Heart left ventricle (tissue), 16 donors: Measurements from ENCODE around the gene NPL. TPM values are rescaled to one million over a fixed set of nuclear protein-coding genes. Genes with fewer than 3 reads are reported as not detected.

ENCODE experiments used
- ATAC-seq, 4 donors: fragments of 200-7000 bp; cut with Tn5 transposase; one replicate each; pipeline ENCODE4 v1.9.1; 2020 to 2022; ENCODE audit warnings: moderate library complexity in 4 of 4, mild to moderate bottlenecking in 3 of 4, moderate number of reproducible peaks in 1 of 4
- DNase-seq, 5 donors: peaks; one replicate each; pipeline ENCODE4 v3.0.0-alpha.2; 2020
- H3K27ac ChIP-seq, 12 donors: fragments of 200-600 bp; sonication (generic) in 4 of 12; one replicate each; pipeline versions ENCODE4 v1.5.0 to v1.8.0; 2016 to 2022; ENCODE audit warnings: mild to moderate bottlenecking in 2 of 12
- H3K27me3 ChIP-seq, 9 donors: fragments of 200-600 bp; sonication (generic) in 2 of 9; one replicate each; pipeline versions ENCODE4 v1.5.1 to v1.8.0; 2016 to 2022; ENCODE audit warnings: mild to moderate bottlenecking in 3 of 9
- H3K36me3 ChIP-seq, 9 donors: fragments of 200-600 bp; sonication (generic) in 2 of 9; one replicate each; pipeline versions ENCODE4 v1.5.0 to v1.8.0; 2018 to 2022; ENCODE audit warnings: mild to moderate bottlenecking in 2 of 9
- H3K4me1 ChIP-seq, 12 donors: fragments of 200-600 bp; sonication (generic) in 4 of 12; one replicate each; pipeline versions ENCODE4 v1.5.0 to v1.8.0; 2016 to 2022; ENCODE audit warnings: mild to moderate bottlenecking in 3 of 12
- H3K4me3 ChIP-seq, 12 donors: fragments of 200-600 bp; sonication (generic) in 4 of 12; one replicate each; pipeline versions ENCODE4 v1.5.0 to v1.8.0; 2017 to 2022; ENCODE audit warnings: mild to moderate bottlenecking in 9 of 12, moderate library complexity in 4 of 12
- H3K9me3 ChIP-seq, 12 donors: fragments of 200-600 bp; sonication (generic) in 4 of 12; one replicate each; pipeline versions ENCODE4 v1.5.0 to v1.8.0; 2016 to 2022; ENCODE audit warnings: mild to moderate bottlenecking in 1 of 12
- POLR2A ChIP-seq, 2 donors: fragments of 450-650 bp; IDR thresholded peaks; one replicate each; pipeline ENCODE4 v1.6.1; 2017; ENCODE audit warnings: antibody characterized with exemption in 2 of 2, mild to moderate bottlenecking in 2 of 2, moderate library complexity in 2 of 2
- WGBS, 4 donors: extraction: QIAGEN DNeasy Blood & Tissue Kit in 2 of 4; methylation state at CpG; one replicate each; pipeline versions ENCODE4 v1.1.5 to v1.1.7; 2013 to 2018; 5-methylcytosine and 5-hydroxymethylcytosine counted together
- intact Hi-C, 10 donors: fragments of 100-400 bp; cut with DNase I; formaldehyde crosslinking; loops; one replicate each; pipeline versions ENCODE4 v1.11.1 to v1.14.2; 2022
- polyA plus RNA-seq, 2 donors: library from polyadenylated mRNA; stranded (reverse); fragments of 200-250 nt; gene quantifications; one replicate each; pipeline ENCODE4 v1.2.3, GENCODE V29; 2013
- total RNA-seq, 9 donors: library from RNA; depleted of rRNA in 2 of 9; stranded (reverse); fragments of >200 nt in 2 of 9; fragmentation: NEBNext Ultra II Directional in 3 of 9; extraction: Animal tissue kit (Norgen Biotek cat#: 25700) in 3 of 9; gene quantifications; one replicate each; pipeline versions ENCODE4 v1.1.0 to v1.2.4, GENCODE V29; 2016 to 2023
- TF ChIP-seq, protein P1 (sequence below), 12 donors: fragments of 200-600 bp; sonication (generic) in 4 of 12; IDR thresholded peaks; one replicate each; pipeline versions ENCODE4 v1.5.0 to v1.8.0; 2018 to 2022; ENCODE audit warnings: antibody characterized with exemption in 12 of 12, mild to moderate bottlenecking in 5 of 12
- donor health status: ischemic (EF 13 %, LVEDD 7.1; RV severe dilation, severe dysfunction).
- donor health status: healthy with polysubstance abuse.
- donor health status: DM: no; HTN: yes; CAD: no.
- donor health status: DM: no; HTN: no; CAD: no.
- donor health status: ischemic (EF 25% LVEDD 6.9; RV normal size, moderate dysfunction).
- donor health status: ischemic (EF 25% LVEDD 5.7; RV mildly dilated, moderate dysfunction).
- donor health status: healthy.
- donor health status: DM: yes; HTN: yes; CAD: no.
- donor health status: ischemic (EF 35%, LVEDD 5.7; RV mildly dilated, moderate dysfunction).
- donor health status: nonischemic (EF 11% LVEDD 7.7; RV severe dilation, severe dysfunction).
- donor health status: DM: yes; HTN: yes; CAD: no.
- donor health status: PGD.
- donor health status: ischemic (EF 29% LVEDD 5.4; RV normal size, mild dysfunction).
- donor health status: nonischemic (EF 23%, LVEDD 6.1; RV moderate dilation, normal function).

Gene NPL
- total and polyA plus RNA-seq, 11 donors: 1.4 to 62.7 (median 2.9) TPM

- Histone ChIP-seq H3K27me3 (no peaks in the 10 kb centered on the region), H3K36me3 (no peaks in the 10 kb centered on the region), H3K27ac (no peak overlapping the region), H3K4me1 (peaks cover 0 to 10% (median 0%) of the 10 kb centered on the region in 12 donors), H3K9me3 (no peaks in the 10 kb centered on the region), H3K4me3 (no peak overlapping the region)
- ATAC-seq: no peak
- WGBS, 4 donors: 73 to 79% (median 76%) methylated on average over 2 of the region's 2 CpGs
- no peak for DNase-seq
- intact Hi-C loops: loop anchor here in 8 of 10 donors (1.0 to 10.0 kb wide), 8 partner anchors 106 to 701 kb away; partner anchors contain the start of gene RGSL1 (in 1 of the 8)
- TF ChIP-seq POLR2A (IDR thresholded peaks at IDR 0.05): no peak
- TF ChIP-seq, protein P1, sequence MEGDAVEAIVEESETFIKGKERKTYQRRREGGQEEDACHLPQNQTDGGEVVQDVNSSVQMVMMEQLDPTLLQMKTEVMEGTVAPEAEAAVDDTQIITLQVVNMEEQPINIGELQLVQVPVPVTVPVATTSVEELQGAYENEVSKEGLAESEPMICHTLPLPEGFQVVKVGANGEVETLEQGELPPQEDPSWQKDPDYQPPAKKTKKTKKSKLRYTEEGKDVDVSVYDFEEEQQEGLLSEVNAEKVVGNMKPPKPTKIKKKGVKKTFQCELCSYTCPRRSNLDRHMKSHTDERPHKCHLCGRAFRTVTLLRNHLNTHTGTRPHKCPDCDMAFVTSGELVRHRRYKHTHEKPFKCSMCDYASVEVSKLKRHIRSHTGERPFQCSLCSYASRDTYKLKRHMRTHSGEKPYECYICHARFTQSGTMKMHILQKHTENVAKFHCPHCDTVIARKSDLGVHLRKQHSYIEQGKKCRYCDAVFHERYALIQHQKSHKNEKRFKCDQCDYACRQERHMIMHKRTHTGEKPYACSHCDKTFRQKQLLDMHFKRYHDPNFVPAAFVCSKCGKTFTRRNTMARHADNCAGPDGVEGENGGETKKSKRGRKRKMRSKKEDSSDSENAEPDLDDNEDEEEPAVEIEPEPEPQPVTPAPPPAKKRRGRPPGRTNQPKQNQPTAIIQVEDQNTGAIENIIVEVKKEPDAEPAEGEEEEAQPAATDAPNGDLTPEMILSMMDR (IDR thresholded peaks at IDR 0.05): no peak
Observed at GRCh38 chr1:182783068-182783467, 6.5 kb upstream of the NPL start.

- 42 to 49% (median 44%) methylated on average over 4 of the region's 4 CpGs for WGBS, 4 donors
- TF ChIP-seq, protein P1 (IDR thresholded peaks at IDR 0.05): peak; percentile 60 to 86 (median 73)
- no peak for TF ChIP-seq POLR2A (IDR thresholded peaks at IDR 0.05)
- Histone ChIP-seq H3K4me3 (no peak overlapping the region), H3K4me1 (peaks cover 0 to 15% (median 2%) of the 10 kb centered on the region in 12 donors), H3K27me3 (no peaks in the 10 kb centered on the region), H3K27ac (no peak overlapping the region), H3K9me3 (no peaks in the 10 kb centered on the region), H3K36me3 (no peaks in the 10 kb centered on the region)
- ATAC-seq (no peak), DNase-seq (no peak)
- intact Hi-C loops: loop anchor here (1.0 to 10.0 kb wide), 9 partner anchors 107 to 702 kb away; partner anchors contain the start of gene RGSL1 (in 1 of the 10)
Observed at GRCh38 chr1:182784556-182785171, 4.9 kb upstream of the NPL start.

DNA sequence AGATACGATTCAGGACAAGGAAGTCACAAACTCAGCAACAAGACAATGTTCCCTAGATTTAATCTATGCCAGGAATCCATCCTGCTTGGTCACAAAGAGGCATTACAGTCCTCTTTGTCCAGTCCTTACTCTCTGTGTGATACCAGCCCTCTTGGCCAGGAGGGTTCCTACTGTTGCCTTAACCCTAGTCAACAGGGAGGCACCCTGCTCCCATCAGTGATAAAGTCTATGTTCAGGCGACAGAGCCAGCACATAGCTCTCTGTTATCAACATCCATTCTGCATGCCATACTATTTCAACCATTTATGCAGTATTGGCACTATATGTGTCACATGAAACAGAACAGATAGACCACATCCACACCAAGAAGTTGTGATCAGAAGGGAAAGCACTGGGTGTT lies 4.4 kb upstream of the NPL start:
- Histone ChIP-seq H3K36me3 (no peaks in the 10 kb centered on the region), H3K4me3 (no peak overlapping the region), H3K27me3 (no peaks in the 10 kb centered on the region), H3K4me1 (peaks cover 0 to 20% (median 7%) of the 10 kb centered on the region in 12 donors), H3K27ac (no peak overlapping the region), H3K9me3 (no peaks in the 10 kb centered on the region)
- WGBS, 4 donors: 63 to 85% (median 74%) methylated on average over 2 of the region's 2 CpGs
- intact Hi-C loops: loop anchor here in 7 of 10 donors (1.0 to 10.0 kb wide), 5 partner anchors 184 to 703 kb away; no protein-coding TSS in a partner anchor
- ATAC-seq (no peak), DNase-seq (no peak)
- TF ChIP-seq, protein P1 (IDR thresholded peaks at IDR 0.05): no peak
- no peak for TF ChIP-seq POLR2A (IDR thresholded peaks at IDR 0.05)

DNA sequence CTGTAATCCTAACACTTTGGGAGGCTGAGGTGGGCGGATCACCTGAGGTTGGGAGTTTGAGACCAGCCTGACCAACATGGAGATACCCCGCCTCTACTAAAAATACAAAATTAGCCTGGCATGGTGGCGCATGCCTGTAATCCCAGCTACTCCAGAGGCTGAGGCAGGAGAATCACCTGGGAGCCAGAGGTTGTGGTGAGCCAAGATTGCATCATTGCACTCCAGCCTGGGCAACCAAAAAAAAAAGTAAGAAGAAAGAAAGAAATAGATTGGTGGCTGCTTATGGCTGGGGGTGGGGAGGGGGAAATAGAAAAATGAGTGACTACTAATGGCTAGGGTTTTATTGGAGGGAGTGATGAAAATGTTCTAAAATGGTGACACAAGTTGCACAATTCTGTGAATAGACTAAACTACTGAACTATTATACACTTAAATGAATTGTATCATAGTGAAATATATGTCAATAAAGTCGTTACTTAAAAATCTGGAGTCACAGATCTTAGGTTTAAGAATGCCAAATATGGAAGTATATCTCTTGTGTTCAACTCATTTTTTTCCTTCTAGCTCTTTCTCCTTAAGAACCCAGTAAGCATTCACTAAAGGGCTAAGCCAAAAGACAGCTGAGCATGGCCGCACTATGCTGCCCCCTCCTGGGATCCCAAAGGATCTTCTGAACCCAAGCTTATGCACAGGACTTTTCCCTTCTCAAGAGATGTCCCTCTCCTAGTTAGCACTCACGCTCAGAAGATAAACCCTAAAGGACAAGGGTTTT lies 3.2 kb upstream of the NPL start:
- Histone ChIP-seq H3K4me3 (no peak overlapping the region), H3K9me3 (no peaks in the 10 kb centered on the region), H3K4me1 (peaks cover 0 to 23% (median 9%) of the 10 kb centered on the region in 12 donors), H3K27me3 (no peaks in the 10 kb centered on the region), H3K36me3 (no peaks in the 10 kb centered on the region), H3K27ac (no peak overlapping the region)
- WGBS, 4 donors: 60 to 69% (median 61%) methylated on average over 6 of the region's 6 CpGs
- intact Hi-C loops: loop anchor here in 7 of 10 donors (2.0 to 10.0 kb wide), 4 partner anchors 339 to 704 kb away; no protein-coding TSS in a partner anchor
- ATAC-seq: peak; percentile 37 to 54 (median 46)
- peak; percentile 46 to 72 (median 59) for DNase-seq
- TF ChIP-seq, protein P1 (IDR thresholded peaks at IDR 0.05): peak; percentile 51 to 80 (median 73)
- TF ChIP-seq POLR2A (IDR thresholded peaks at IDR 0.05): no peak
